Kidney (tissue), 14 donors: Measurements from ENCODE around the gene TMEM217. TPM values are rescaled to one million over a fixed set of nuclear protein-coding genes. Genes with fewer than 3 reads are reported as not detected.
"Not testable (repeated sequence)": the region's sequence is repeated elsewhere in the genome, so short reads cannot be mapped to it uniquely, and the experiment has no call there.

Experiments used
- DNase-seq, 5 donors: peaks; one replicate each; pipeline ENCODE4 v3.0.0-alpha.2; 2013 to 2020
- FAIRE-seq: peaks from 2 replicates; lab custom pipeline; 2012; peaks lifted over from hg19 to GRCh38; lab: Jason Lieb, UNC
- H3K27ac ChIP-seq, 2 donors: one replicate each; pipeline ENCODE4 v1.7.0; 2013; ENCODE audit warnings: low read depth in 2 of 2, low read length in 2 of 2, inconsistent platforms in 1 of 2
- H3K27me3 ChIP-seq: one replicate; pipeline ENCODE4 v1.7.1; 2013; ENCODE audit warnings: low read length, inconsistent platforms; ENCODE audit not compliant: control insufficient read depth, insufficient read depth
- H3K36me3 ChIP-seq, 3 donors: one replicate each; pipeline versions ENCODE4 v1.7.0 to v1.7.1; 2013; ENCODE audit warnings: low read length in 3 of 3, control low read depth in 1 of 3, inconsistent platforms in 1 of 3; ENCODE audit not compliant: insufficient read depth in 3 of 3, control insufficient read depth in 2 of 3
- H3K4me1 ChIP-seq, 3 donors: one replicate each; pipeline versions ENCODE4 v1.7.0 to v1.7.1; 2013; ENCODE audit warnings: low read length in 3 of 3, inconsistent platforms in 1 of 3, low read depth in 1 of 3; ENCODE audit not compliant: control insufficient read depth in 2 of 3, insufficient read depth in 2 of 3
- H3K4me3 ChIP-seq, 3 donors: one replicate each; pipeline versions ENCODE4 v1.7.0 to v1.8.1; 2013; ENCODE audit warnings: low read length in 3 of 3, control low read depth in 1 of 3, inconsistent platforms in 1 of 3
- H3K9ac ChIP-seq, 3 donors: one replicate each; pipeline versions ENCODE4 v1.7.0 to v1.7.1; 2013; ENCODE audit warnings: low read length in 3 of 3, control low read depth in 1 of 3, inconsistent platforms in 1 of 3
- H3K9me3 ChIP-seq, 3 donors: one replicate each; pipeline versions ENCODE4 v1.7.0 to v1.7.1; 2013; ENCODE audit warnings: low read length in 3 of 3, control low read depth in 1 of 3, inconsistent platforms in 1 of 3; ENCODE audit not compliant: control insufficient read depth in 2 of 3, insufficient read depth in 1 of 3
- CTCF ChIP-seq: IDR thresholded peaks from 3 replicates; pipeline ENCODE4 v1.5.1; 2012; ENCODE audit warnings: mild to moderate bottlenecking, moderate library complexity, borderline replicate concordance; ENCODE audit not compliant: insufficient read depth; ENCODE audit errors: extremely low read depth
- intact Hi-C: fragments of 100-400 bp; cut with DNase I; formaldehyde crosslinking; loops from one replicate; pipeline ENCODE4 v1.11.1; 2022
- polyA plus RNA-seq: library from polyadenylated mRNA; stranded (reverse); fragments of 350-450 nt; fragmentation: Illumina TruSeq; extraction: RNeasy Lipid Tissue Mini Kit (QIAGEN cat#74804); gene quantifications from one replicate; pipeline ENCODE4 v1.2.3, GENCODE V29; 2014; ENCODE audit warnings: low read depth, low replicate concordance; ENCODE audit not compliant: insufficient read depth
- total RNA-seq: library from RNA; stranded (reverse); fragmentation: NEBNext Ultra II Directional; extraction: Animal tissue kit (Norgen Biotek cat#: 25700); gene quantifications from one replicate; pipeline ENCODE4 v1.2.1, GENCODE V29; 2021
- donor health status: control.
- donor health status: control.
- donor health status: control.
- donor health status: control.
- donor health status: control.
- donor health status: DM: yes; HTN: yes; CAD: no.
- donor health status: Normal renal cell carcinoma (clear cell type).

TMEM217 gene
- total and polyA plus RNA-seq, 2 donors from 2014 or later: 0.67 to 0.72 TPM

- Histone ChIP-seq H3K4me1 (no peaks in the 10 kb centered on the region), H3K27ac (no peak overlapping the region), H3K36me3 (no peaks in the 10 kb centered on the region), H3K27me3 (no peaks in the 10 kb centered on the region), H3K4me3 (no peak overlapping the region), H3K9me3 (no peaks in the 10 kb centered on the region), H3K9ac (no peak overlapping the region)
- no peak for DNase-seq
- no peak for FAIRE-seq
- intact Hi-C loops: no loop called here
- no peak for TF ChIP-seq CTCF
These were observed 56.2 kb downstream of the TMEM217 start for GRCh38 chr6:37201726-37202125.

DNA sequence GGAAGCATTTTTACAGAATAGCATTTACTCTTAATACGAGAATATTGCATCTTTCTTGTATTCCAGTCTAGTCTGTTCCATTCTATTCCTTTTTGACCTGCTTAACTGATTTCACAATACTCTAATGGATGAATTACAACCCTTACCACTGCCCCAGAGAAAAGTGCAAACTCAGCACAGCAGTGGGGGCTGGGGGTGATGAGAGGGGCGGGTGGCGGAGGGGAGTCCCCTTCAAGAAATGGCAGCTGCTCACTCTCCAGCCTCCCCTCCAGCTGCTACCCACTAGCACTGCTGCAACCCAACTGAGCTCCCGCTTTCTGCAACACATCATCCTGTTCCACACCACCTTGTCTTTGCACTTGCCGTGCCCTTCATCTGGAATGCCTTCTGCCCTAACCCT lies 57.9 kb downstream of the TMEM217 start:
- no peak for FAIRE-seq
- no peak for DNase-seq
- H3K4me3 ChIP-seq: no peak overlapping the region
- no peaks in the 10 kb centered on the region for H3K27me3 ChIP-seq
- no peaks in the 10 kb centered on the region for H3K4me1 ChIP-seq
- no peaks in the 10 kb centered on the region for H3K9me3 ChIP-seq
- no peak overlapping the region for H3K27ac ChIP-seq
- intact Hi-C loops: no loop called here
- no peaks in the 10 kb centered on the region for H3K36me3 ChIP-seq
- TF ChIP-seq CTCF: no peak
- no peak overlapping the region for H3K9ac ChIP-seq

DNA sequence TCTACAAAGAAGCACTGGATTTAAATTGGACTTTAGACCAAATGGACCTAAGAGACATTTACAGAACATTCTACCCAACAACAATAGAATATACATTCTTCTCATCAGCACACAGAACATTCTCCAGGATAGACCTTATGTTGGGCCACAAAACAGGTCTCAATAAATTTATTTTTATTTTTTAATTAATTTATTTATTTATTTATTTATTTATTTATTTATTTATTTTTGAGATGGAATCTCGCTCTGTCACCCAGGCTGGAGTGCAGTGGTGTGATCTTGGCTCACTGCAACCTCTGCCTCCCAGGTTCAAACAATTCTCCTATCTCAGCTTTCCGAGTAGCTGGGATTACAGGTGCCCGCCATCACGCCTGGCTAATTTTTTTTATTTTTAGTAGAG lies 61.5 kb downstream of the TMEM217 start:
- H3K4me3 ChIP-seq, DNase-seq, H3K4me1 ChIP-seq, H3K9me3 ChIP-seq, H3K36me3 ChIP-seq, FAIRE-seq, H3K27me3 ChIP-seq, H3K27ac ChIP-seq, H3K9ac ChIP-seq, intact Hi-C loops: not testable (repeated sequence)

- H3K4me3 ChIP-seq, H3K27me3 ChIP-seq, intact Hi-C loops, DNase-seq, H3K36me3 ChIP-seq, H3K4me1 ChIP-seq, H3K27ac ChIP-seq, H3K9ac ChIP-seq, H3K9me3 ChIP-seq, FAIRE-seq: not testable (repeated sequence)
These were observed 63.1 kb downstream of the TMEM217 start for GRCh38 chr6:37194886-37195285.

GRCh38 chr6:37192666-37193065 lies 65.3 kb downstream of the TMEM217 start:
- Histone ChIP-seq H3K9me3 (no peaks in the 10 kb centered on the region), H3K9ac (no peak overlapping the region), H3K4me1 (no peaks in the 10 kb centered on the region), H3K27ac (no peak overlapping the region), H3K4me3 (no peak overlapping the region), H3K36me3 (no peaks in the 10 kb centered on the region), H3K27me3 (no peaks in the 10 kb centered on the region)
- intact Hi-C loops: no loop called here
- no peak for TF ChIP-seq CTCF
- no peak for DNase-seq
- FAIRE-seq: no peak
